ENCODE results near the gene SLC26A11. TPM values are rescaled to one million over a fixed set of nuclear protein-coding genes. Genes with fewer than 3 reads are reported as not detected.

Gene SLC26A11
- total RNA-seq, 1 experiment from 2014 or later, result 17.7 TPM

GRCh38 chr17:80212962-80213642 lies 7.1 kb upstream of the SLC26A11 start (continued):
- TF ChIP-seq MAX (IDR thresholded peaks at IDR 0.05) (no peak), SIN3A (IDR thresholded peaks at IDR 0.05; ENCODE audit: low read depth) (no peak), EGR1 (IDR thresholded peaks at IDR 0.05; ENCODE audit: low read depth) (no peak), ZNF274 (IDR thresholded peaks at IDR 0.05; ENCODE audit: low read depth, low read length) (no peak), POLR2AphosphoS5 (IDR thresholded peaks at IDR 0.05; ENCODE audit: low read depth, low read length) (no peak), EZH2phosphoT487 (IDR thresholded peaks at IDR 0.05; ENCODE audit: borderline replicate concordance) (no peak), SRF (IDR thresholded peaks at IDR 0.05; ENCODE audit: low read depth) (no peak), ZFX (IDR thresholded peaks at IDR 0.05) (no peak), POLR2A (IDR thresholded peaks at IDR 0.05; ENCODE audit: borderline replicate concordance, extremely low read depth, insufficient read depth, insufficient read length) (no peak)

- Histone ChIP-seq H3K9ac (ENCODE audit: low read length) (no peak overlapping the region), H3K4me3 (replicated peaks in 1 of 2; ENCODE audit: low read depth in 1 of 2, low read length in 2 of 2) (no peak overlapping the region), H3K27me3 (ENCODE audit: insufficient read depth, low read length) (no peaks in the 10 kb centered on the region), H3K4me2 (ENCODE audit: low read length) (no peak overlapping the region), H3K79me2 (ENCODE audit: insufficient read depth, low read length) (peaks cover 6% of the 10 kb centered on the region; the same call in 1 of the 2 replicates), H3K9me2 (ENCODE audit: insufficient read depth) (no peaks in the 10 kb centered on the region), H3K4me1 (ENCODE audit: control insufficient read depth in 1 of 2, insufficient read depth in 2 of 2, low read length in 2 of 2) (no peaks in the 10 kb centered on the region; a peak in 1 of 4 replicates), H4K20me1 (ENCODE audit: insufficient read depth) (no peaks in the 10 kb centered on the region), H3K36me3 (ENCODE audit: control insufficient read depth in 1 of 2, insufficient read depth in 2 of 2, low read length in 2 of 2) (peaks cover 17 to 38% of the 10 kb centered on the region in 2 experiments; a peak in 3 of 4 replicates), H3K9me3 (ENCODE audit: control insufficient read depth in 1 of 2, insufficient read depth in 1 of 2, low read depth in 1 of 2, low read length in 2 of 2) (no peaks in the 10 kb centered on the region), H3K27ac (ENCODE audit: low read depth, low read length) (no peak overlapping the region), H2AFZ (ENCODE audit: low read depth, low read length, poor library complexity, severe bottlenecking) (no peak overlapping the region)
- TF ChIP-seq EGR1 (IDR thresholded peaks at IDR 0.05; ENCODE audit: low read depth) (no peak), EZH2phosphoT487 (IDR thresholded peaks at IDR 0.05; ENCODE audit: borderline replicate concordance) (no peak), ZBTB33 (IDR thresholded peaks at IDR 0.05; ENCODE audit: extremely low read depth, insufficient replicate concordance, low read length) (no peak), RAD21 (IDR thresholded peaks at IDR 0.05; ENCODE audit: low read depth) (no peak), POLR2AphosphoS5 (IDR thresholded peaks at IDR 0.05; ENCODE audit: low read depth, low read length) (no peak)
- DNase-seq (ENCODE audit: low read depth, low spot score) (no peak), ATAC-seq (no peak)
- RAD21 ChIA-PET (ENCODE audit: low non-redundant PET in 1 of 2, low total read pairs in 2 of 2, uncharacterized antibody in 2 of 2, unreplicated experiment in 2 of 2), result no interaction called here
- BruUV-seq (replicated peaks), result no TSS peak
- CTCF ChIA-PET, result no interaction called here
- POLR2A ChIA-PET, result no interaction called here
- intact Hi-C loops (cut with micrococcal nuclease), result no loop called here
Observed at GRCh38 chr17:80213643-80213975, 6.6 kb upstream of the SLC26A11 start.

Measured in HCT116 (cell line).